Neural progenitor cell (in vitro differentiated cells): Measurements from ENCODE around the gene LGMN. TPM values are rescaled to one million over a fixed set of nuclear protein-coding genes. Genes with fewer than 3 reads are reported as not detected.
"Not testable (repeated sequence)": the region's sequence is repeated elsewhere in the genome, so short reads cannot be mapped to it uniquely, and the experiment has no call there.

Experiments
- DNase-seq: peaks from one replicate; pipeline ENCODE4 v3.0.0-alpha.2; 2016; ENCODE audit warnings: low spot score
- H2AFZ ChIP-seq: fragments of 200-600 bp; sonication (generic); replicated peaks from 2 replicates; pipeline ENCODE4 v1.6.1; 2016; ENCODE audit warnings: antibody characterized with exemption
- H3F3A ChIP-seq: fragments of 200-600 bp; sonication (generic); 2 replicates; pipeline ENCODE4 v1.6.1; 2016; ENCODE audit warnings: antibody characterized with exemption, low read depth
- H3K27ac ChIP-seq: fragments of 200-600 bp; sonication (generic); 2 replicates; pipeline ENCODE4 v1.5.1; 2016; ENCODE audit warnings: mild to moderate bottlenecking
- H3K27me3 ChIP-seq: fragments of 200-600 bp; sonication (generic); 2 replicates; pipeline ENCODE4 v1.6.1; 2016; ENCODE audit warnings: mild to moderate bottlenecking, moderate library complexity
- H3K36me3 ChIP-seq: fragments of 200-600 bp; sonication (generic); 2 replicates; pipeline ENCODE4 v1.5.1; 2016
- H3K4me1 ChIP-seq: fragments of 200-600 bp; sonication (generic); 2 replicates; pipeline ENCODE4 v1.6.1; 2016; ENCODE audit warnings: mixed run types
- H3K4me2 ChIP-seq: fragments of 200-600 bp; sonication (generic); 2 replicates; pipeline ENCODE4 v1.6.1; 2016
- H3K4me3 ChIP-seq: fragments of 200-600 bp; sonication (generic); 2 replicates; pipeline ENCODE4 v1.5.1; 2016
- H3K79me2 ChIP-seq: fragments of 200-600 bp; sonication (generic); 2 replicates; pipeline ENCODE4 v1.6.1; 2016; ENCODE audit warnings: low read depth
- H3K9ac ChIP-seq: fragments of 200-600 bp; sonication (generic); 2 replicates; pipeline ENCODE4 v1.6.1; 2016
- H3K9me3 ChIP-seq: fragments of 200-600 bp; sonication (generic); 2 replicates; pipeline ENCODE4 v1.5.1; 2016; ENCODE audit warnings: low read depth
- H4K20me1 ChIP-seq: fragments of 200-600 bp; sonication (generic); 2 replicates; pipeline ENCODE4 v1.6.1; 2016; ENCODE audit warnings: low read depth
- H3K27ac Mint-ChIP-seq: 3 replicates; pipeline ENCODE4 v1.8.0; 2021; ENCODE audit warnings: mixed read lengths
- H3K27me3 Mint-ChIP-seq: 2 replicates; pipeline ENCODE4 v1.8.0; 2022; ENCODE audit warnings: low read depth, mild to moderate bottlenecking, inconsistent platforms, moderate library complexity, mixed read lengths; ENCODE audit not compliant: insufficient read depth
- H3K36me3 Mint-ChIP-seq: 3 replicates; pipeline ENCODE4 v1.8.0; 2021; ENCODE audit warnings: mixed read lengths
- H3K4me1 Mint-ChIP-seq: 3 replicates; pipeline ENCODE4 v1.8.0; 2021; ENCODE audit warnings: mixed read lengths
- H3K4me3 Mint-ChIP-seq: 3 replicates; pipeline ENCODE4 v1.8.0; 2021; ENCODE audit warnings: mild to moderate bottlenecking, moderate library complexity, mixed read lengths
- H3K9me3 Mint-ChIP-seq: 3 replicates; pipeline ENCODE4 v1.8.0; 2020; ENCODE audit warnings: mixed read lengths
- EZH2 ChIP-seq: fragments of 200-600 bp; sonication (generic); IDR thresholded peaks from 2 replicates; pipeline ENCODE4 v1.6.1; 2017; ENCODE audit warnings: antibody characterized with exemption, mild to moderate bottlenecking, moderate library complexity
- EZH2phosphoT487 ChIP-seq: fragments of 200-600 bp; sonication (generic); IDR thresholded peaks from 2 replicates; pipeline ENCODE4 v1.6.1; 2017; ENCODE audit warnings: antibody characterized with exemption
- total RNA-seq: library from RNA; depleted of rRNA; stranded (reverse); fragments of >200 nt; gene quantifications from 2 replicates; pipeline ENCODE4 v1.2.3, GENCODE V29; 2015; ENCODE audit warnings: low replicate concordance
- TF ChIP-seq, protein P1 (sequence below): fragments of 200-600 bp; sonication (generic); IDR thresholded peaks from 2 replicates; pipeline ENCODE4 v1.5.1; 2017; ENCODE audit warnings: antibody characterized with exemption, mild to moderate bottlenecking

The LGMN gene
- total RNA-seq, 1 donor from 2014 or later = 87.0 TPM

DNA sequence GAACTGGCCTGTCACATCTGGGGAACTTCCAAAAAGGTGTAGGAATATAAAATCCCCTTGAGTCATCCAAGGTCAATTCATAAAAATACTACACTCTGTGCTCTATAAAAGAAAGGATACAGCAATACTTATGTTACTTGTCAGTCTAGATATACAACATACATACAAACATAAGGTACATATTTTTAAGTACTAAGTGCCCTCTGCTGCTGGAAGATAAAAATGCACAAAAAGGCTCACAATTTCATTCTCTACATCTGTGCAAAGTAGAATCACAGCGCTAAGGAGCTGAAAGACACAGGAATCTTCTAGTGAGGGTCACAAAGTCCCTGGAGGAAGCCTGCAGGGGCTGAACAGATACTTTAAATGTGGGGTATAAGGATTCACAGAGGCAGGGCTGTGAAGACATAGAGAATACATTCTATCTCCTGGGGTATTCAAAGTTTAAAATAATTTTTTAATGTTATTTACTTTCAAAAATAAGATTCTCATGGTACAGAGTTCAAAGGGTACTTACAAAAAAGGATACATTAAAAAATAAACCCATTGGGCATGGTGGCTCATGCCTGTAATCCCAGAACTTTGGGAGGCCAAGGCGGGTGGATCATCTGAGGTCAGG, 35.5 kb upstream of the LGMN start:
- Mint-ChIP-seq H3K36me3 (no peaks in the 10 kb centered on the region), H3K27me3 (no peaks in the 10 kb centered on the region), H3K27ac (peak overlapping the region; percentile 62), H3K4me1 (no peaks in the 10 kb centered on the region), H3K9me3 (peaks cover 5% of the 10 kb centered on the region), H3K4me3 (no peak overlapping the region)
- H3K9me3 ChIP-seq = no peaks in the 10 kb centered on the region
- peak; percentile 43 for DNase-seq
- H2AFZ ChIP-seq = peak overlapping the region; percentile 45
- H4K20me1 ChIP-seq = no peaks in the 10 kb centered on the region
- H3K9ac ChIP-seq = no peak overlapping the region
- H3F3A ChIP-seq = no peaks in the 10 kb centered on the region
- no peaks in the 10 kb centered on the region for H3K36me3 ChIP-seq
- H3K4me3 ChIP-seq = no peak overlapping the region
- no peaks in the 10 kb centered on the region for H3K79me2 ChIP-seq
- H3K27me3 ChIP-seq = no peaks in the 10 kb centered on the region
- H3K4me1 ChIP-seq = no peaks in the 10 kb centered on the region
- no peak for TF ChIP-seq EZH2
- TF ChIP-seq, protein P1, sequence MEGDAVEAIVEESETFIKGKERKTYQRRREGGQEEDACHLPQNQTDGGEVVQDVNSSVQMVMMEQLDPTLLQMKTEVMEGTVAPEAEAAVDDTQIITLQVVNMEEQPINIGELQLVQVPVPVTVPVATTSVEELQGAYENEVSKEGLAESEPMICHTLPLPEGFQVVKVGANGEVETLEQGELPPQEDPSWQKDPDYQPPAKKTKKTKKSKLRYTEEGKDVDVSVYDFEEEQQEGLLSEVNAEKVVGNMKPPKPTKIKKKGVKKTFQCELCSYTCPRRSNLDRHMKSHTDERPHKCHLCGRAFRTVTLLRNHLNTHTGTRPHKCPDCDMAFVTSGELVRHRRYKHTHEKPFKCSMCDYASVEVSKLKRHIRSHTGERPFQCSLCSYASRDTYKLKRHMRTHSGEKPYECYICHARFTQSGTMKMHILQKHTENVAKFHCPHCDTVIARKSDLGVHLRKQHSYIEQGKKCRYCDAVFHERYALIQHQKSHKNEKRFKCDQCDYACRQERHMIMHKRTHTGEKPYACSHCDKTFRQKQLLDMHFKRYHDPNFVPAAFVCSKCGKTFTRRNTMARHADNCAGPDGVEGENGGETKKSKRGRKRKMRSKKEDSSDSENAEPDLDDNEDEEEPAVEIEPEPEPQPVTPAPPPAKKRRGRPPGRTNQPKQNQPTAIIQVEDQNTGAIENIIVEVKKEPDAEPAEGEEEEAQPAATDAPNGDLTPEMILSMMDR = peak; percentile 59
- no peak overlapping the region for H3K4me2 ChIP-seq
- no peak overlapping the region for H3K27ac ChIP-seq

DNA sequence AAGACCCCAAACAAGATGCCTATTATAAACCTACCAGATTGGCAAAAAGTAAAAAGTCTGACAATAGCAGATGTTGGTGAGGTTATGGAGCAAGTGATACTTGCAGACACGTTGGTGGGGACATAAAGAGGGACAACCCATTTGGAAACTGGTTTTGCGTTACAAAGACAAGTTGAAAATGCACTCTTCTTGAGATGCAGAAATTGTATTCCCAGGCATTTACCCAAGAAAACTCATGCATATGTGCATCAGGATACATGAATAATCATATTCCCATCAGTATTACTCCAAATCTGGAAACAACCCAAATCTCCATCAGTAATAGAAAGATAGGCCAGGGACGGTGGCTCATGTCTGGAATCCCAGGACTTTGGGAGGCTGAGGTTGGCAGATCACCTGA, 32.9 kb upstream of the LGMN start:
- no peaks in the 10 kb centered on the region for H4K20me1 ChIP-seq
- Mint-ChIP-seq H3K9me3 (no peaks in the 10 kb centered on the region), H3K4me1 (no peaks in the 10 kb centered on the region), H3K4me3 (no peak overlapping the region), H3K27me3 (no peaks in the 10 kb centered on the region), H3K36me3 (no peaks in the 10 kb centered on the region), H3K27ac (no peak overlapping the region)
- TF ChIP-seq, protein P1 = no peak
- TF ChIP-seq EZH2phosphoT487 (no peak), EZH2 (no peak)
- no peaks in the 10 kb centered on the region for H3K36me3 ChIP-seq
- no peaks in the 10 kb centered on the region for H3K4me1 ChIP-seq
- no peaks in the 10 kb centered on the region for H3K9me3 ChIP-seq
- no peaks in the 10 kb centered on the region for H3K79me2 ChIP-seq
- no peak overlapping the region for H3K27ac ChIP-seq
- H3K4me3 ChIP-seq = no peak overlapping the region
- no peak overlapping the region for H2AFZ ChIP-seq
- H3F3A ChIP-seq = no peaks in the 10 kb centered on the region
- no peaks in the 10 kb centered on the region for H3K27me3 ChIP-seq
- no peak overlapping the region for H3K9ac ChIP-seq
- H3K4me2 ChIP-seq = no peak overlapping the region
- no peak for DNase-seq

DNA sequence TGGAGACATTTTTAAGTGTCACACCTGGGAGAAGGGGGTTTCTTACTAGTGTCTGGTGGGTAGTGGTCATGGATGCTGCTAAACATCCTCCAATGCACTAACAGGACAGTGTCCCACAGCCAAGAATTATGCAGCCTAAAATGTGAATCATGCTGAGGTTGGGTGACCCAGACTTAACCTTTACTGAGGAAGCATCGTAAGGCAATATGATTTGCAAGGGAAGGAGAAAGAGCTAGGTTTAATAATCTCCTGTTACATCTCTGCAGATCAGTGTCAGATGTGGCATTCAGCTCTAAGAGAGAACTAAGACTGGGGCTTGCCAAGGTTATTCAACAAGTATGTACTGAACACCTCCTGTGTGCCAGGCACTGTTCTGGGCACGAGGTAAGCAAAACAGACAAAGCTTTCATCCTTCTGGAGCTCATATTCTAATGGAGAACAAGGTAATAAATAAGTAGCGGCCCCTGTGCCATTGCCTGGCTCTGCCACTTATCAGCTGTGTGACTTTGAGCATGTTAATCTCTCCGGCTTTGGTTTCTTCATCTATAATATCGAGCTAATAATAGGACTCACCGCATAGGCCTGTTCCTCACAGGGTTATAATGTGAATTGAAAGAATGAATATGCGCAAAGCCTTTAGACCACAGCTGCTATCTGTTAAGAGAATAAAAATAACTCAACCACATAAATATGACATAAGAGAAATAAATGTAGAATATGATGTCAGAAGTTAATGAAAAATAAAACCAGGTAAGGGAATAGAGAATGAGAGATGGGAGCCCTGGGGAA, 32.2 kb upstream of the LGMN start:
- Mint-ChIP-seq H3K27ac (no peak overlapping the region), H3K27me3 (no peaks in the 10 kb centered on the region), H3K9me3 (no peaks in the 10 kb centered on the region), H3K36me3 (no peaks in the 10 kb centered on the region), H3K4me3 (no peak overlapping the region), H3K4me1 (no peaks in the 10 kb centered on the region)
- H3K4me3 ChIP-seq = no peak overlapping the region
- no peak overlapping the region for H3K9ac ChIP-seq
- no peak for DNase-seq
- H3K27ac ChIP-seq = no peak overlapping the region
- H3K9me3 ChIP-seq = no peaks in the 10 kb centered on the region
- H3K4me2 ChIP-seq = no peak overlapping the region
- TF ChIP-seq EZH2 (no peak), EZH2phosphoT487 (no peak)
- TF ChIP-seq, protein P1 = no peak
- H3K79me2 ChIP-seq = no peaks in the 10 kb centered on the region
- no peak overlapping the region for H2AFZ ChIP-seq
- no peaks in the 10 kb centered on the region for H4K20me1 ChIP-seq
- H3K4me1 ChIP-seq = no peaks in the 10 kb centered on the region
- no peaks in the 10 kb centered on the region for H3K27me3 ChIP-seq
- no peaks in the 10 kb centered on the region for H3K36me3 ChIP-seq
- no peaks in the 10 kb centered on the region for H3F3A ChIP-seq

DNA sequence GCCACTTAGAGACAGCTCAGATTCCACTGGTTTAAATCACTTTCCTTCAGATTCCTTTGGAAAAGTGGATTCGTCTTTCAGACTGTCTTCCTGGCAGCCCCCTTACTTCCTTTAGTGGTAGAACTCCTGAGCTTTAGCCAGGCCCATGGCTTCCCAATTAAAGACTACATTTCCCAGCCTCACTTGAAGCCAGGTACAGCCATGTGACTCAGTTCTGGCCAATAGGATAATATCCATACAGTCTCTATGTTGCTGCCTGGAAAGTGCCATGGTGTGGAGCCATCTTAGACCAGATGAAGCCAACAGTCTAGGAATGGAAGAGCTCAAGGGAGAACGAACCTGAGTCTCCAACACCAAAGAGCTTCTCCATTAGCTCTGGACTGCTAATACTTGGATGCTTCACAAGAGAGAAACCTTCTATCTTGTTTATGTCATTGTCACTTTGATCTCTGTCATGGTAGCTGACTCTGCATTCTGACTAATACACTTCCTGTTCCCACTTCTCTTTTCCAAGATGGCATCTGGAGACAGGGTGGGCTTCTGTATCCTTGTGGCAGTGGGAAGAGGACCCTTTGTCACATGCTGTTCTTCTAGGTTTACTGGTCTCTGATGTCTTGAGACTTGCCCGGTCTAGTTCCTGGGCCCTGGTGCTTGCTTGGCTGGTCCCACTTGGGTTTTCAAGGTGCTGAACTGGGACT, 30.6 kb upstream of the LGMN start:
- H3K4me3 ChIP-seq, H3K9me3 Mint-ChIP-seq, DNase-seq, H3K27ac Mint-ChIP-seq, H3K4me1 ChIP-seq, H3K9ac ChIP-seq, H3K4me1 Mint-ChIP-seq, H3K4me3 Mint-ChIP-seq, H3K36me3 Mint-ChIP-seq, H3F3A ChIP-seq, H3K4me2 ChIP-seq, H3K27me3 ChIP-seq, H3K36me3 ChIP-seq, H3K79me2 ChIP-seq, H3K27ac ChIP-seq, H3K27me3 Mint-ChIP-seq, H3K9me3 ChIP-seq, H4K20me1 ChIP-seq: not testable (repeated sequence)
- H2AFZ ChIP-seq = peak overlapping the region; percentile 5

DNA sequence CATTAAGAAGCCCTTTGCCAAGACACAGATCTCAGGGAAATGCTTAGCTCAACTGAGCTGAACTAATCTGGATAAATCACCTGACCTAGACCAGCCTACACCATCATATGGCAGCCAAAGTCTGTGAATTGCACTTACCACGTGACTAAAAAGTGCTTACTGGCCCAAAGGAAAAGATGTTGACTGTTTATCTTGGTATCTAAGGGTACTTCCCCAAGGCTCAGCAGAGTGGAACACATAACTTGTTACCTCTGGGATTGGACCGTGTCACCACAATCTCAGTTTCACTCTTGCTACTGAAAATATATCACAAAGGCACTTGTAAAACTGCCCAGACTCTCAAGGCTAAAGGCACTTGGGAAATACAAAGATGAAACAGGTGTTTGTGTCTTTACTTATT, 26.9 kb upstream of the LGMN start:
- not testable (repeated sequence) for H3K27ac ChIP-seq, H3K36me3 Mint-ChIP-seq, H2AFZ ChIP-seq, DNase-seq, H3K9ac ChIP-seq, H3K9me3 Mint-ChIP-seq, H3K27me3 ChIP-seq, H3K4me3 ChIP-seq, H3K36me3 ChIP-seq, H4K20me1 ChIP-seq, H3F3A ChIP-seq, H3K27me3 Mint-ChIP-seq, H3K9me3 ChIP-seq, H3K79me2 ChIP-seq, H3K27ac Mint-ChIP-seq, H3K4me1 Mint-ChIP-seq, H3K4me2 ChIP-seq, H3K4me3 Mint-ChIP-seq, H3K4me1 ChIP-seq
